ENCODE data around the gene KIAA1328. TPM values are rescaled to one million over a fixed set of nuclear protein-coding genes. Genes with fewer than 3 reads are reported as not detected.

The KIAA1328 gene
- total RNA-seq, 4 donors from 2014 or later: 15.4 to 51.2 (median 18.8) TPM

GRCh38 chr18:36831139-36831538 is 2.2 kb downstream of the KIAA1328 start:
- DNase-seq: no peak
- no peaks in the 10 kb centered on the region for H3K9me3 ChIP-seq
- no peaks in the 10 kb centered on the region for H3K36me3 ChIP-seq
- H3K4me1 ChIP-seq: peaks cover 0 to 18% (median 0%) of the 10 kb centered on the region in 4 donors
- H3K27me3 ChIP-seq: no peaks in the 10 kb centered on the region
- no peak for TF ChIP-seq POLR2A (IDR thresholded peaks at IDR 0.05)
- TF ChIP-seq, protein P1, sequence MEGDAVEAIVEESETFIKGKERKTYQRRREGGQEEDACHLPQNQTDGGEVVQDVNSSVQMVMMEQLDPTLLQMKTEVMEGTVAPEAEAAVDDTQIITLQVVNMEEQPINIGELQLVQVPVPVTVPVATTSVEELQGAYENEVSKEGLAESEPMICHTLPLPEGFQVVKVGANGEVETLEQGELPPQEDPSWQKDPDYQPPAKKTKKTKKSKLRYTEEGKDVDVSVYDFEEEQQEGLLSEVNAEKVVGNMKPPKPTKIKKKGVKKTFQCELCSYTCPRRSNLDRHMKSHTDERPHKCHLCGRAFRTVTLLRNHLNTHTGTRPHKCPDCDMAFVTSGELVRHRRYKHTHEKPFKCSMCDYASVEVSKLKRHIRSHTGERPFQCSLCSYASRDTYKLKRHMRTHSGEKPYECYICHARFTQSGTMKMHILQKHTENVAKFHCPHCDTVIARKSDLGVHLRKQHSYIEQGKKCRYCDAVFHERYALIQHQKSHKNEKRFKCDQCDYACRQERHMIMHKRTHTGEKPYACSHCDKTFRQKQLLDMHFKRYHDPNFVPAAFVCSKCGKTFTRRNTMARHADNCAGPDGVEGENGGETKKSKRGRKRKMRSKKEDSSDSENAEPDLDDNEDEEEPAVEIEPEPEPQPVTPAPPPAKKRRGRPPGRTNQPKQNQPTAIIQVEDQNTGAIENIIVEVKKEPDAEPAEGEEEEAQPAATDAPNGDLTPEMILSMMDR (IDR thresholded peaks at IDR 0.05): no peak
- H3K4me3 ChIP-seq: no peak overlapping the region
- H3K27ac ChIP-seq: no peak overlapping the region

- Histone ChIP-seq H3K4me1 (peaks cover 0 to 11% (median 0%) of the 10 kb centered on the region in 4 donors), H3K27ac (no peak overlapping the region), H3K9me3 (no peaks in the 10 kb centered on the region), H3K27me3 (no peaks in the 10 kb centered on the region), H3K36me3 (no peaks in the 10 kb centered on the region), H3K4me3 (no peak overlapping the region)
- TF ChIP-seq POLR2A (IDR thresholded peaks at IDR 0.05): no peak
- no peak for DNase-seq
Observed at GRCh38 chr18:36833120-36833519, 4.2 kb downstream of the KIAA1328 start.

- DNase-seq: no peak
- H3K36me3 ChIP-seq: no peaks in the 10 kb centered on the region
- no peaks in the 10 kb centered on the region for H3K27me3 ChIP-seq
- H3K4me1 ChIP-seq: no peaks in the 10 kb centered on the region
- H3K4me3 ChIP-seq: no peak overlapping the region
- no peaks in the 10 kb centered on the region for H3K9me3 ChIP-seq
- no peak for TF ChIP-seq POLR2A (IDR thresholded peaks at IDR 0.05)
- TF ChIP-seq, protein P1 (IDR thresholded peaks at IDR 0.05): no peak
- H3K27ac ChIP-seq: no peak overlapping the region
Observed at GRCh38 chr18:36835927-36836326, 7.0 kb downstream of the KIAA1328 start.

- H3K9me3 ChIP-seq: no peaks in the 10 kb centered on the region
- no peaks in the 10 kb centered on the region for H3K36me3 ChIP-seq
- H3K27me3 ChIP-seq: no peaks in the 10 kb centered on the region
- H3K4me3 ChIP-seq: no peak overlapping the region
- TF ChIP-seq, protein P1 (IDR thresholded peaks at IDR 0.05): no peak
- no peak for TF ChIP-seq POLR2A (IDR thresholded peaks at IDR 0.05)
- no peak for DNase-seq
- no peaks in the 10 kb centered on the region for H3K4me1 ChIP-seq
- H3K27ac ChIP-seq: no peak overlapping the region
Observed at GRCh38 chr18:36839835-36840234, 10.9 kb downstream of the KIAA1328 start.

- Histone ChIP-seq H3K27ac (no peak overlapping the region), H3K27me3 (no peaks in the 10 kb centered on the region), H3K4me3 (no peak overlapping the region), H3K9me3 (no peaks in the 10 kb centered on the region), H3K36me3 (no peaks in the 10 kb centered on the region), H3K4me1 (no peaks in the 10 kb centered on the region)
- no peak for TF ChIP-seq POLR2A (IDR thresholded peaks at IDR 0.05)
- TF ChIP-seq, protein P1 (IDR thresholded peaks at IDR 0.05): no peak
- no peak for DNase-seq
Observed at GRCh38 chr18:36843199-36843598, 14.3 kb downstream of the KIAA1328 start.

GRCh38 chr18:36843784-36844183 is 14.9 kb downstream of the KIAA1328 start:
- Histone ChIP-seq H3K9me3 (no peaks in the 10 kb centered on the region), H3K27me3 (no peaks in the 10 kb centered on the region), H3K4me1 (no peaks in the 10 kb centered on the region), H3K4me3 (no peak overlapping the region), H3K36me3 (no peaks in the 10 kb centered on the region), H3K27ac (no peak overlapping the region)
- DNase-seq: no peak
- TF ChIP-seq, protein P1 (IDR thresholded peaks at IDR 0.05): no peak
- no peak for TF ChIP-seq POLR2A (IDR thresholded peaks at IDR 0.05)

All from Peyer's patch (tissue), 4 donors.